Left cardiac atrium (tissue), 4 donors: ENCODE results near the gene RBM18. TPM values are rescaled to one million over a fixed set of nuclear protein-coding genes. Genes with fewer than 3 reads are reported as not detected.

Source experiments
- ATAC-seq, 2 donors: fragments of 200-7000 bp; cut with Tn5 transposase; one replicate each; pipeline ENCODE4 v1.9.1; 2020; ENCODE audit warnings: mild to moderate bottlenecking in 2 of 2, moderate library complexity in 2 of 2
- DNase-seq: peaks from one replicate; pipeline ENCODE4 v3.0.0-alpha.2; 2020
- intact Hi-C, 2 donors: fragments of 100-400 bp; cut with DNase I; formaldehyde crosslinking; loops; one replicate each; pipeline versions ENCODE4 v1.14.1 to v1.15.1; 2022 to 2023
- total RNA-seq, 2 donors: library from RNA; stranded (reverse); fragmentation: NEBNext Ultra II Directional; extraction: Animal tissue kit (Norgen Biotek cat#: 25700); gene quantifications; one replicate each; pipeline ENCODE4 v1.2.1, GENCODE V29; 2021
- donor health status: DM: no; HTN: yes; CAD: no.
- donor health status: DM: no; HTN: yes; CAD: no; lungs with severe emphysema.
- donor health status: DM: yes; HTN: yes; CAD: no.
- donor health status: Dilated cardiomyopathy.

The RBM18 gene
- total RNA-seq, 2 donors from 2014 or later, result 30.3 to 32.5 TPM

GRCh38 chr9:122226758-122227574 lies 37.7 kb downstream of the RBM18 start:
- intact Hi-C loops, result no loop called here
- ATAC-seq (no peak), DNase-seq (no peak)

- DNase-seq, result no peak
- intact Hi-C loops, result no loop called here
- ATAC-seq, result no peak
Measured at GRCh38 chr9:122226142-122226757, 38.4 kb downstream of the RBM18 start.

- ATAC-seq (no peak), DNase-seq (no peak)
- intact Hi-C loops, result no loop called here
Measured at GRCh38 chr9:122225312-122226141, 39.1 kb downstream of the RBM18 start.

GRCh38 chr9:122223435-122223834 lies 41.2 kb downstream of the RBM18 start:
- intact Hi-C loops, result no loop called here
- no peak for DNase-seq
- no peak for ATAC-seq

- ATAC-seq (no peak), DNase-seq (no peak)
- intact Hi-C loops, result no loop called here
Measured at GRCh38 chr9:122222791-122223190, 41.8 kb downstream of the RBM18 start.

- DNase-seq (no peak), ATAC-seq (no peak)
- intact Hi-C loops, result no loop called here
Measured at GRCh38 chr9:122221183-122221811, 43.3 kb downstream of the RBM18 start.

GRCh38 chr9:122220673-122221182 lies 43.9 kb downstream of the RBM18 start:
- intact Hi-C loops, result no loop called here
- no peak for ATAC-seq
- DNase-seq, result no peak

GRCh38 chr9:122219856-122220672 lies 44.6 kb downstream of the RBM18 start:
- ATAC-seq (peak; percentile 7 to 45), DNase-seq (no peak)
- intact Hi-C loops, result no loop called here

GRCh38 chr9:122218935-122219855 lies 45.4 kb downstream of the RBM18 start:
- ATAC-seq (peak in 1 of 2 donors; percentile 26), DNase-seq (no peak)
- intact Hi-C loops, result no loop called here

- intact Hi-C loops, result no loop called here
- no peak for DNase-seq
- no peak for ATAC-seq
Measured at GRCh38 chr9:122218071-122218934, 46.3 kb downstream of the RBM18 start.

GRCh38 chr9:122217640-122218039 lies 47.0 kb downstream of the RBM18 start:
- ATAC-seq, result no peak
- no peak for DNase-seq
- intact Hi-C loops, result no loop called here

- DNase-seq, result no peak
- ATAC-seq, result no peak
- intact Hi-C loops, result no loop called here
Measured at GRCh38 chr9:122216798-122217418, 47.7 kb downstream of the RBM18 start.

GRCh38 chr9:122216138-122216797 lies 48.4 kb downstream of the RBM18 start:
- DNase-seq (no peak), ATAC-seq (no peak)
- intact Hi-C loops, result no loop called here

- intact Hi-C loops, result no loop called here
- ATAC-seq (no peak), DNase-seq (no peak)
Measured at GRCh38 chr9:122215663-122216062, 49.0 kb downstream of the RBM18 start.

GRCh38 chr9:122214507-122214906 lies 50.1 kb downstream of the RBM18 start:
- ATAC-seq, result no peak
- DNase-seq, result no peak
- intact Hi-C loops, result no loop called here
